CD4-positive, alpha-beta T cell treated with Interleukin-17A for 4 hours (primary cell): ENCODE results near the gene VWA3B.
"Not testable (repeated sequence)": the region's sequence is repeated elsewhere in the genome, so short reads cannot be mapped to it uniquely, and the experiment has no call there.

Source experiments
- DNase-seq: peaks from one replicate; pipeline ENCODE4 v3.0.0-alpha.2; 2020; ENCODE audit warnings: mixed read lengths

VWA3B gene

DNA sequence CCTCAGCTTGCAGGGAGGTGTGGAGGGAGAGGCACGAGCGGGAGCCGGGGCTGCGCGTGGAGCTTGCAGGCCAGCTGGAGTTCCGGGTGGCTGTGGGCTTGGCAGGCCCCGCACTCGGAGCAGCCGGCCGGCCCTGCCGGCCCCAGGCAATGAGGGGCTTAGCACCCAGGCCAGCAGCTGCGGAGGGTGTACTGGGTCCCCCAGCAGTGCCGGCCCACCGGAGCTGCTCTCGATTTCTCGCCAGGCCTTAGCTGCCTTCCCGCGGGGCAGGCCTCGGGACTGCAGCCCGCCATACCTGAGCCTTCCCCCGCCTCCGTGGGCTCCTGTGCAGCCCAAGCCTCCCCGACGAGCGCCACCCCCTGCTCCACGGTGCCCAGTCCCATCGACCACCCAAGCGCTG lies 52.0 kb downstream of the VWA3B start:
- DNase-seq: not testable (repeated sequence)

DNA sequence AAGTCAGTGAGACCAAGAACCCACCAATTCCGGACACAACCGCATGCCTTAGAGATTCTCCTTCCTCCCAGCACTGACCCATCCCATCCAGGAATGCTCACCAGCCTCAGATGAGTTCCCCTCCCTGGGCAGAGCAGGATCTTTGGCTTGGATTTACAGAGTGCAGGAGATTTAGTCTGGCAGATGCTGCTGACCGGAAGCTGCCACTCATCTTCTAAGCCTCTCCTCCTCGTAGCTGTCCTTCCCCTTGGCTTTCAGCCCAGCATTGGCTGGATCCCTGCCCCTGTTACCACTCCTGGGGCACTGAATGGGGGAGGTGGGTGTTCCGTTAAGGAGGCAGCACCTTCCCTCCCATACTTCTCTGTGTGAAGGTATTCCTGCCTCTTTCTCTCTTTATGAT lies 53.2 kb downstream of the VWA3B start:
- DNase-seq: no peak

DNA sequence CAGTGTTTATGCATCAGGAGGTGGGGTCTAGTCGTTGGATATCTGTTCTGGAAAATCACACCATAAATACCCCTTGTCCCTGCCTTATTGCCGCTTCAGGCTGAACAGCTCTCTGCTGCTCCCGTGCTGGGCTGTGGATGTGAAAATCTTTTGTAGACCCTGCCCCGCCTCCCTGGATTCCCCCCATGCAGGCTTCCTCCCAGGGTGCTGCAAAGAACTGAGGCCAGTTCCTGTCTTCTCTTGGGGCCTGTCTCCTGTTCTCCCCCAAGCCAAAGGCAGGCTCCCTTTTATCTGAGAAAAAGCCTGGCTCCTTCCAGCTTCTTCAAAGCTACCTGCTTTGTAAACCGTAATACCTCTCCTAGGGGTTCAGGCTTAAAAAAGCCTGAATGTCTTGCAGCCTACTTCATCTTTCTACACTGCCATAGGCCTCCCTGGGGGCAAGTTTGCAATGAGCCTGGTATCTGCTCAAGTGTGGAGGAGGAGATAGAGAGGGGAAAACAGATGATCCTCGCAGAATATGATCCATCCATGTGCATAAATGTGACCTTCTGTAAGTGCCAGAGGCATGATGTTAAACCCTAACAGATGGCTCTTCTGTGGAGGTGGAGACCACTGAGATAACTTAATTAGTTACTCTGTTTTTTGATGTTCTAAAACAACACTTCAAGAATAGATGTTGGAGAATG lies 55.3 kb downstream of the VWA3B start:
- DNase-seq: no peak

DNA sequence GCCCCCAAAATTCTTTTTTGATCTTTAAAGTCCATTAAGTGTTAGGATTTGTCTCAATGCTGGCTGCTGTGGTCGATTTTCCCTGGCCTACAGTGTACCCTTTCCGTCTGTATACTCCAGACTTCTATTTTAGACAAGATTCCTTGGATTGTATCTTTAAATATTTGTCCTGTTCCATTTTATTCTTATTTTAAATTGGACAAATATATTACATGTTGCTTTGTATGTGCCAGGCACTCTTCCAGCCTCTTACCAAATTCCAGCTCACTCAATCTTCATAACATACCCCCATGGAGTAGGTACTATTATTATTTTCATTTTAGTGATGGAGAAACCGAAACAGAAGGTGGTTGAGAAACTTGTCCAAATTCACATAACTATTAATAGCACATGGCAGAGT lies 58.1 kb downstream of the VWA3B start:
- DNase-seq: no peak

DNA sequence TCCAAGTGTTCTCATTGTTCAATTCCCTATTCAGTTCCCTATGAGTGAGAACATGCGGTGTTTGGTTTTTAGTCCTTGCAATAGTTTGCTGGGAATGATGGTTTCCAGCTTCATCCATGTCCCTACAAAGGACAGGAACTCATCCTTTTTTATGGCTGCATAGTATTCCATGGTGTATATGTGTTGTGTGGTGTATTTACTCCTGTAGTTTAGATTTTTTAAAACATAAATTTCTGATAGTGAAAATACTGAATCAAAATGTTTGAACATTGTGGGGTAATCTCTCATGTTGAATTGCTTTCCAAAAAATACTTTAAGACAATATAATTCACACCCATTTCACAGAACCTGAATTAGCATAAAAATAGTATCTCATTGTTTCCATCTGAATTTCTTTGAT lies 60.9 kb downstream of the VWA3B start:
- not testable (repeated sequence) for DNase-seq

DNA sequence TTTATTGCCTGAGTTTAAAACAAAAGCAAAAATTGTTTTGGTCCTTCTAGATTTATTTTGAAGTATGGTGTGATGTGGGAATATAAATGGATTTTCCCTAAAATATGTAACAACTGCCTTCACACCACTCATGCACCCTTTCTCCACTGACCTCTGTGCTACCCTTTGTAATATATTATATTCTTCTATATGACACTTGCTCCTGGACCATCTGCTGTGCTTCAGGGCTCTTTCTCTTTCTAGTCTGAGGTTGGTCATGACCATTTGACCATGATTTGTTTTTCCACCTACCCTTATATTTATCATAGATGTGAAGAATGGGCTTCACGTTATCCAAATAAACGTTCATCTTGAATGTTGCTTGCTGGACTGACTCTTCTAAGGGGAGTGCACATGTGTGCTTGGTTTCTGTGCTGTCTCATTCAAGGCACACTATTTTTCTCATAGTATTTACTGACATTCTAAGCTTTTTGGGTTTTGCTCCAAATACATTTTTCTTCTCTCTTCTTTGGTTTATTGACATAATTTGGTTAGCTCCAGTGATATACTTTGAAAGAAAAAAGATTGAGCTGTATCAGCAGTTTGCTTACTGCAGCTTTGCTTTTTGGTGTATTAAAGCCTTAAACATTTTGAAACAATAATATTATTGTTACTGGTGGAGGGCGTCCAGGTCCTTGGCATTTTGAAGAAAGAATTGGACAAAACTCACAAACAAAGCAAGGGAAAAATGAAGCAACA lies 61.8 kb downstream of the VWA3B start:
- no peak for DNase-seq

DNA sequence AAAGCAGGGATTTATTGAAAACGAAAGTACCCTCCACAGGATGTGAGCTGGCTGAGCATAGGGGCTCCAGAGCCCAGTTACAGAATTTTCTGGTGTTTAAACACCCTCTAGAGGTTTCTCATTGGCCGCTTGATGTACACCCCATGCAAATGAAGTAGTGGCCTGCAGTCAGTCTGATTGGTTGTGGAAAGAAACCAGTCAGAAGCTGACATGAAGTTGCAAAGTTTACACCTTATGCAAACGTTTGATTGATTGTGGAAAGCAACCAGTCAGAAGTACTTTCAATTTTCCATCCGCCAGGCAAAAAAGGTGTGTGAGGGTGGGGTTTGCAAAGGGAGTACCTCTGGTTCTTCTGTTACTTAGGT lies 62.3 kb downstream of the VWA3B start:
- DNase-seq: no peak

DNA sequence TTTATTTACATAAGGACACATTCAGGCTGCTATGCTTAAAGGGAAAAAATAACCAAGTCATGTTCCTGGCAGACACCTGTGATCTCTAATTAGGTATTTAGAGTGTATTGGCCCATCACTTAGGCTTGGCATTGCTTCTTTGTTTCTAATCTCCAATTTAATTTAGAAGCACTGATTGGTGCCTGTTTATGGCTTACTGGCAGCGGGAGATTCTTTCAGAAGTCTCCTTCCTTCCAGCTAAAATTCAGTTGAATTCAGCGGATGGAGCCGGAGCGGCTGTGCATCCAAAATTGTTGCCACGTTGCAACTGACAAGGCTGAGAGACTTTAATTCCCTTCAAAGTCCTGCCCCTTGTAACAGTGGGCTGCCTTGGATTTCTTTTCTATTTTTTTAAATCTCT lies 66.5 kb downstream of the VWA3B start:
- no peak for DNase-seq

DNA sequence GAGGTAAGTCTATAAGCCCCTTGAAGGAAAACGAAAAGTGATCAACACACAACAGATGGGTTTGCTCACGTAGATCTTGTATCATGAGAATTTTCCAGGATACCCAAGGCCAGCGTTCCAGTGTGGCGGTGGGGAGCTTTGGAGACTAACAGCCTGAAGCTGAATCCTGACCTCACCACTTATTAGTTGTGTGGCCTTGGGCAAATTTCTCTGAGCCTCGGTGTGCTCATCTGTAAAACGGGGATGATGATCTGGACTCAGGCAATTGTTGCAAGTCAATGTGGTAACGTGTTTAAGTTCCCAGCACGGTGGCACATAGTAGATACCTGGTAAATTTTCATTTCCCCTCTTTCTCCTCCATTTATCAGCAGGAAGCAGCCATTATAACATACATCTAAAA lies 68.3 kb downstream of the VWA3B start:
- DNase-seq: no peak

DNA sequence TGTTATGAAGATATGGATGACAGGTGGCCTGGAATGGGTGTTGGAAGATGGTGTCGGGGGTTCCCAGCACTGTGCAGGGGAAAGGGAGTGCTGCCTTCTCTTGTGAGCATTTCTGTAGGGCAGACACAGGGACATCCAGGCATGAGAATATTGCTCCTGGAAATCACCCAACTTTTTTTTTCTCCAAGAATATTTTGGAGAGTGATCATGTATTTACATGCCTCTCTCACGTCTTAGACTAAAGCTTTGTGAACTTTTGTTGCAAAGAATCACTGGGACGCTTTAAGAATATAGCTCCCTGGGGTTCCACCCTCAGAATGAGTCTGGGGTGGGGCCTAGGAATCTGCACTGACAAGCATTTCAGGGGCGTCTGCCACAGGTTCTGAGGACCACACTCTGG lies 68.7 kb downstream of the VWA3B start:
- DNase-seq: no peak

DNA sequence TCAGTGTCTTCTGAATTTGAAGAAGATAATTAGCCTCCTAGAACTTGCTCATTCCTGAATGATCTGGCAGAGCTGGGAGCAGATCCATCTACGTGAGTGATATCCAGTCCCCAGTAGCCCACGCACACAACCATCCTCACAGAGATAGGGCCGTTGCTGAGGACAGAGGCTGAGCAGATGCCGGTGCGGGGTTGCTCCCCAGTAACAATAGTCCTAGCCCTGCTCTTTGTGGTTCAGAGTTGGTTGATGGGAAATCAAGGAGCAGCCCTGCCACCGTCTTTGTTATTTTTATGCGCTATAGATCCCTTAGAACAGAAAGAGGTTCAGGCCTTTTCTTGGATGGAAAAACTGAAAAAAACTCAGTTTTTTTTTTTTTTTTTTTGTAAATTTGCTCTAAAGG lies 69.3 kb downstream of the VWA3B start:
- DNase-seq: no peak

DNA sequence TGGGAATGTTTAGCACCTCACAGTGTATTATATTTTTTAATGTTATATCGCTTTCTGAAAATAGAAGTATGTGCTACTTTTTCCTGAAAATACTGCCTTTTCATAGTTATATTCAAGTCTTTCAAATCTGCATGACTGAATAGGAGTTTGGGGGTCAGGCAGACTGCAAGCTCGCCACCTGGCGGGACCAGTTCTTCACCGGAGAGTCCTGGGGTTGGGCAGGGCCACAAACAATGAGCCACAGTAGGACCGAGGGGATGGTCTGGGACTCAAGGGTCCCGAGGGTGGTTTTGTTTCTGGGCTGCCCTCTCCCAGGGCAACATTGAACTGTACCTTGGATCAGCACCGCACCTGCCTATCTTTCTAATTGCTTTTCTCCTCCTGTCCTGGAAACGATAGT lies 70.6 kb downstream of the VWA3B start:
- no peak for DNase-seq

DNA sequence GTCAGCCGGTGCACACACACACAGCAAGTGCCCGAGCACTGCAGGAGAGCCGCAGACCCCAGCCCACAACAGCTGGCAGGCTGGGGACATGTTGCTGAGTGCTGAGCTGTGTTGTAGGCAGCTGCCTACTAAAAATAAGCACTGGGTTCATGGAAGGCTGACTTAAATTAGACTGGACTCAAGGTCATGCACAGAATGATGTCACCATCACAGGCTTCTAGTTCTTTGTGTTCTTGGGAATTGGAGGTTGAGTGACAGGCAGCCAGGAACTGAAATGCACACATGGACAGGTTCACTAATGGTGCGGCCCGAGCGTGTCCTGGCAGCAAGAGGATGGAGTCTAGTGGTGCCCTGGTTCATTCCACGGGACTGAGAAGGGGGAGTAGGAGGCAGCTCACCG lies 71.3 kb downstream of the VWA3B start:
- no peak for DNase-seq

DNA sequence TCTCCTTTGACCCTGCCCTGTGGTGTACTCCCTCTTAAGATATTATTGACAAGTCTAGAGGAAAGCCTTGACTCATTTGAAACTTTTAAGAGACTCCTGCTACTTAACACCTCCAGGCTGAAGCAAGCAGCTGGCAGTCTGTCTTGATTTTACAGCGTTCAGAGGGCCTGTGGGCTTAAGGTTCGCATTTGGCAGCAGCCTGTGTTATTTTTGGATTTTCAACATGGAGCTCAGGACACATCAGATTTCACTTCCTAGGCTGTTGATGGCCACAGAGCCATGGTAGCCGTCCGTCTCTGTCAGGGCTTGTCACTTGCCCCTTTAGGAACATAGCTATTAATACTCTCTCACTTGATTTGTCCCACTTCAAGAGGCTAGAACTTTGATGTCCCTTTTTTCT lies 73.6 kb downstream of the VWA3B start:
- no peak for DNase-seq

DNA sequence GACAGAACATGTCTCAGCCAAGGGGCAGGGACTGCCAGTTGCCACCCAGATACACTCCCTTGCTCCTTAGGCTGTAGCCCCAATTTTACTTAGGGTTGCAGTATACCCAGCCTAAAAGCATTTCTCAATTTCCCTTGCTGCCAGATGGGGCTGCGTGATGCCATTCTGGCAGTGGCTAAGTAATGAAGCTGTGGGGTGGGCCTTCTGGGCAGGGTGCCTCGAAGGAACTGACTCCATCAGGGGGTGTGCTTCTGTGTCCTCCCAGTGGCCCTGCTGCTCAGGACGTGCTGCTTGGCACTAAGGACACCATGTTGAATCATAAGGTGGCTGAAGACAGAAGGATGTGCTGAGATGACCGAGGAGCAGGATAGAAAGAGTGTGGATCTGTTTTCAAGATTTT lies 74.2 kb downstream of the VWA3B start:
- no peak for DNase-seq

DNA sequence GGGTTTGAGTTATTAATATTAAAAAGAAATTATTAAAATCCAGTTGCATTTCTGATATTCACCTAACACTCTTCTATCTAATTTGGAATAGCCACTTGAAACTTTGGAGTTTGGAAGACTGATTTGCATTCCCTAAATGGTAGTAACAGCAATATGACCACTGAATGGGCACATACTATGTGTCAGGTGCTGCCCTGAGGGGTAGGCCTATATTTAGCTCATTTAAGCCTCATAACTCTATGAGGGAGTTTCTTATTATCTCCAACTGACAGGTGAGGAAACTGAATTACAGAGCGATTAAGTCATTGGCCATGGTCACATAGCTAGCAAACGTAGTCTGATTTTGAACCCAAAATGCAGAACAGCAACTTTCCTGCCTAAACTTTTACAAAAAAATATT lies 77.3 kb downstream of the VWA3B start:
- DNase-seq: no peak

DNA sequence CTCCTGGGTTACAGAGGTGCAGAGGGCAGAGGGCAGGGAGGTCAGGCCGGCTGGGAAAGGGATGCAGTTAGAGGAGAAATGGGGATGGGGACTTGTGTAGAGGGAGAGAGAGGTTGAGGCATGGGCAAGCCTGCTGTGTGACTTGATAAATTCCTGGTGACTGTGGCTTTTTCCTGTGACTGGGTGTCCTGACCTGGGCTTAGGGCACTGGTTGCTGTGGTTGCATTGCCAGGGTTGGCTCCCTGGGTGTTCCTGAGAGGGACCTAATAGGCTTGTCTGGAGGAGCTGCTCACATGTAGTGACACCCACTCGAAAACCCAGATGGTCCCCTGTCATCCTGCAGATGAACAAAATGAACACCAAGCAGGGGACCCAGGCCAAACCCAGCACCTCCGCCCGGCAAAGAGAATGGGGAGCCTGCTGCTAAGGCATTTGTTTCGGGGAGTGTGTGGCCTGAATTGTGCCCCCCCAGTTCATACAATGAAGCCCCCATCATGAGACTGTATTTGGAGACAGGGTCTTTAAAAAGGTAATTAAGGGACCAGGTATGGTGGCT lies 78.6 kb downstream of the VWA3B start:
- no peak for DNase-seq

DNA sequence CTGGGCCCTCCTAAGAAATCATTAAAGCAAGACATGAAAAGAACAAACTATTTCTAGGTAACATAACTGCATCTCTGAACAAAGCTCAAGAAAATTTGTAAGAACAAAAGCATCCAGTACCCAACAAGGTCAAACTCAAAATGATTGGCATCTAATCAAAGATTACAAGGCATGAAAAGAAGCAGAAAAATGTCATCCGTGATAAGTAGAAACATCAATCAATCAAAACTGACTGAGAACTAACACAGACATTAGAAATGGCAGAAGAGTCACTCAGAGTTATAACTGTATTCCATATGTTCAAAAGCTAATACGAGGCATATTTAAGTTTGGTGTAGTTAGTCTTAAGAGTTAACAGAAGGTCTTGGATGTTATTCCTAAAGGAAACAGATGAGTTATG lies 80.9 kb downstream of the VWA3B start:
- DNase-seq: no peak

DNA sequence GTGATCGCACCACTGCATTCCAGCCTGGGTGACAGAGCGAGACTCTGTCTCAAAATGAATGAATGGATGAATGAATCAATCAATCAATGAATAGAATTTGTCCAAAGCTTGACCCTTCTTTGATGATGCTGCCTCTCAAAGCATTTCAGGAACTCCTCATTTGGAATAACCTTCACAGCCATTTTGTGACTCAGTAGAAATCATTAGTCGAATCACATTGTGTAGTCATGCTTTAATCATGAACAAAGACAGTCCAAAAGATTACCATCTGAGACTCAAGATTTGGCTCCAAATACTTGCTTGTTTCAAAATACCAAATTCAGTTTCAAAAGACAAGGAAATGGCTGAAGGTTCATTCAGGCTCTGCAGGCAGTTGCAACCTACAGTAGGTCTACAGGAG lies 83.1 kb downstream of the VWA3B start:
- DNase-seq: no peak

DNA sequence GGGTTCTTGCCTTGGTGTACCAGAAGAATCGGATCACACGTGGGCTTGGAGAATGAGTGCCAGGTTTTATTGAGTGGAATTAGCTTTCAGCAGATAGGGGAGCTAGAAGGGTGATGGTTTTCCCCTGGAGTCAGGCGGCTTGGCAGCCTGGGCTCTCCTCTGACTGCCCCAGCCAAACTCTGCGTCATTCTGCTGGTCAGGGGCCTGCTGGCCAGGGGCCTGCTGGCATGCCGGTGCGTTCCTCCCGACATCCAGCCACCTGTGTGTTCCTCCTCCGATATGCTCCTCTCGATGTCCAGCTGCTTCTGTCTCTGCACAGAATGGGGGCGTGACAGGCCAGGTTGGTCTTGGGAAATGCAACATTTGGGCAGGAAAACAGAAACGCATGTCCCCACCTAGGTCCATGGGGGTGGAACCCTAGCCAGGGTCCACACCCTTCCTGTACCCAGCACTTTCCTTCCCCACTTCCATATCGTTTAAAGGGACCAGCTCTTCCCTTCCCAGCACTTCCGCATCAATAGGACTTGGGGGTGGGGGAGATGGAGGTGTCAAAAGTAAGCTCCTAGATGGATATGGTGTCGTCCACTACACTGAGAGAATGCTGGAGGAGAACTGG lies 85.3 kb downstream of the VWA3B start:
- DNase-seq: no peak

DNA sequence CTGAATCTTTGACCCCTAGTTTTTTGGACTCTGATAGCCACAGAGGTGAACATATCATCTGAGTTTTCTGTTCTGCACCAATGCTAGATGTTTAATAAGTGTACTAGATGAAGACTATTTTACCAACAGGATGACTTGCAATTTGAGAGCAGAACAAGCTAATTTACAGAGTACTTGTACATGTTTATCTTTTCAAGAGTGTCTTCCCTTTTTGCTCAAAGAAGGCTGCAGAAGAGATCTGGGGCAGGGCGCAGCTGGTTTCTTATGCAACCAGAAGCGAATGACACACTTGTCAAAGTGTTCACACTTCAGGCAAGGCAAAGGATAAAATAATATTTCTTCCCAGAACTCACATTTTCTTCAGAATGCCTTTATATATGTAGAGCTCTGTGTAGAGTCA lies 86.0 kb downstream of the VWA3B start:
- DNase-seq: no peak

DNA sequence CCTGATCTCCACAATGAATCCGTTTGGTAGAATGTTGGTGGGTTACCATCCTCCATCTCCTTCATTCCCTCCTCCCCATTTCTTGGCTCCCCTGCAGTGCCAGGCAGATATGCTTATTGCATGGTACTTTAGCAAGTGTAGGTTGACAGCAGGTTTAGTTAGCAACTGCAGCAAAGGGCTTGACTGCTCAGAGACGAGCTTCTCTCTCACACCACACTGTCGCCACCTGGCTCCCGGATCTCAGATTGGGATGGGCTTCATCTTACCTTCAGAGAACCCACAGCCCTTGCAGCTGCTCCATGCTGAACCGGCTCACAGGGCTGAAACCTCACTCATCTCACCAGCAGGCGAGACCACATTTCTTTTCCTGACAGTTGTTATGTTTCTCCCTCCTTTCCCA lies 88.8 kb downstream of the VWA3B start:
- peak; percentile 3 for DNase-seq

DNA sequence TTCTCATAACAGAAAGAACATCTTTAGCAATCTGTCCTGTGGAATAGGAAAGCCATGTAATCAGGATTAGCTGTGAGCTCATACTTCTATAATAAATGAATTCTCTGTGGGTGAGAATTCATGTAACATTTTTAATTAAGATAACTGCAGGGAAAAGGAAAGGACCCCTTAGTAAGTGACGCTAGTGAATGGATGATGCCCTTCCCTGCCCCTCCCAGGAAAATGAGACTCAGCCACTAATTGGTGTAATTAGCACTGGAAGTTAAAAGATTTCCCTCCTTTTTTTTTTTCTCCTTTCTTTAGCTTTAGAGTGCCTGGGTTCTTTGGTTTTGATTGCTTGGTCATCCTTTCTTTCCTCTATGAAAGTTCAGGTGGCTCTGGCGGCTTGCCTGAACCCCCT lies 90.3 kb downstream of the VWA3B start:
- no peak for DNase-seq

DNA sequence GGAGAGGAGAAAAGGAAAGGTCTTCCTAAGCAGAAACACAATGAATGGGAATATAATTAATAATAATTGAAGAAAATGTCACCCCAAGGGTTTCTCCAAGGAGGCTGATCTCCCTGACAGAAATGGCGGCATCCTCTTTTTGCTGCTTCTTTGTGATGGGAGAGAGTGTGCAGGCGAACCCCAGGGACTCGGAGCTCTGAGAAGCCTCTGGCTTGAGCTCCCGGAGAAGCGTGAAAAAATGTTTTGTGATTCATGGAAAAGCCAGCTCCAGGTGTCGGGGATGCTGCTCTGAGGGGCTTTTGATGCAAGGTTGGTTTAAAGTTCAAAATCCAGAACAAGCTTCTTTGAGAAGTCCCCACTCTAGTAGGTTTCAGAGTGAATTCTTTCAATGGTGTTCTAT lies 91.0 kb downstream of the VWA3B start:
- no peak for DNase-seq
